H1 (cell line): Measurements from ENCODE around the gene PCDH9. TPM values are rescaled to one million over a fixed set of nuclear protein-coding genes. Genes with fewer than 3 reads are reported as not detected.

Experiments used
- CTCF ChIA-PET: fragments of 300-600 bp; sonication (Branson Sonifier 250); formaldehyde crosslinking; loops from one replicate; lab custom pipeline; 2021; ENCODE audit not compliant: partially characterized antibody; lab: Charles Lee
- POLR2A ChIA-PET: fragments of 300-600 bp; sonication (Branson Sonifier 250); formaldehyde crosslinking; loops from one replicate; lab custom pipeline; 2021; ENCODE audit warnings: inconsistent platforms; ENCODE audit not compliant: partially characterized antibody; lab: Charles Lee
- DNase-seq, 2 experiments: peaks; one replicate each; pipeline versions ENCODE4 v3.0.0 to v3.0.0-alpha.2; 2010 to 2022; ENCODE audit warnings: low spot score in 2 of 2, low read depth in 1 of 2, mixed read lengths in 1 of 2
- FAIRE-seq: peaks from 2 replicates; lab custom pipeline; 2011; peaks lifted over from hg19 to GRCh38; lab: Jason Lieb, UNC
- H2AFZ ChIP-seq: 2 replicates; pipeline ENCODE4 v1.8.1; 2012; ENCODE audit warnings: low read length, inconsistent platforms
- H2AK5ac ChIP-seq: 2 replicates; pipeline ENCODE4 v1.6.1; 2013; ENCODE audit warnings: low read depth, low read length
- H2BK120ac ChIP-seq: replicated peaks from 2 replicates; pipeline ENCODE3; 2013; ENCODE audit warnings: low read depth, low read length, inconsistent platforms
- H2BK12ac ChIP-seq: 2 replicates; pipeline ENCODE4 v1.6.1; 2013; ENCODE audit warnings: low read depth, low read length
- H2BK15ac ChIP-seq: 2 replicates; pipeline ENCODE4 v1.6.1; 2013; ENCODE audit warnings: low read length
- H2BK20ac ChIP-seq: 2 replicates; pipeline ENCODE4 v1.6.1; 2013; ENCODE audit warnings: low read length
- H2BK5ac ChIP-seq: 2 replicates; pipeline ENCODE4 v1.6.1; 2013; ENCODE audit warnings: low read depth, low read length
- H3K14ac ChIP-seq: 2 replicates; pipeline ENCODE4 v1.6.1; 2013; ENCODE audit warnings: inconsistent platforms; ENCODE audit not compliant: insufficient read length
- H3K18ac ChIP-seq: 2 replicates; pipeline ENCODE4 v1.6.1; 2013; ENCODE audit warnings: low read length; ENCODE audit errors: extremely low read depth
- H3K23ac ChIP-seq: 2 replicates; pipeline ENCODE4 v1.6.1; 2013; ENCODE audit warnings: inconsistent platforms; ENCODE audit not compliant: insufficient read length
- H3K23me2 ChIP-seq: 2 replicates; pipeline ENCODE4 v1.6.1; 2013; ENCODE audit warnings: low read depth, low read length
- H3K27ac ChIP-seq: 2 replicates; pipeline ENCODE4 v1.6.1; 2011; ENCODE audit warnings: low read depth, low read length, inconsistent platforms
- H3K27me3 ChIP-seq, 4 experiments: replicated peaks in 1 of 4; 1 replicate in 1 of 4; 2 replicates in 3 of 4; pipeline versions ENCODE4 v1.6.1 to v1.8.1; 2011 to 2013; ENCODE audit warnings: low read length in 3 of 4, mild to moderate bottlenecking in 3 of 4, inconsistent platforms in 2 of 4, mixed read lengths in 2 of 4, moderate library complexity in 1 of 4; ENCODE audit not compliant: control insufficient read depth in 3 of 4, insufficient read depth in 3 of 4; ENCODE audit errors: extremely low read depth in 1 of 4
- H3K36me3 ChIP-seq, 4 experiments: 2 replicates each; pipeline versions ENCODE4 v1.6.1 to v1.8.1; 2011 to 2013; ENCODE audit warnings: mild to moderate bottlenecking in 4 of 4, low read length in 3 of 4, moderate library complexity in 2 of 4, control low read depth in 1 of 4, inconsistent platforms in 1 of 4; ENCODE audit not compliant: insufficient read depth in 4 of 4, control insufficient read depth in 2 of 4
- H3K4ac ChIP-seq: replicated peaks from 2 replicates; pipeline ENCODE3; 2013; ENCODE audit warnings: low read length, low read depth, mixed read lengths, inconsistent platforms; ENCODE audit not compliant: insufficient read length
- H3K4me1 ChIP-seq, 4 experiments: replicated peaks in 1 of 4; 1 replicate in 1 of 4; 2 replicates in 3 of 4; pipeline versions ENCODE4 v1.6.1 to v1.8.1; 2011 to 2013; ENCODE audit warnings: low read length in 3 of 4, inconsistent platforms in 2 of 4, mixed read lengths in 1 of 4; ENCODE audit not compliant: insufficient read depth in 4 of 4, control insufficient read depth in 3 of 4
- H3K4me2 ChIP-seq, 2 experiments: 2 replicates each; pipeline versions ENCODE4 v1.6.1 to v1.8.1; 2011 to 2013; ENCODE audit warnings: low read depth in 2 of 2, low read length in 2 of 2, control low read depth in 1 of 2, inconsistent platforms in 1 of 2, mild to moderate bottlenecking in 1 of 2; ENCODE audit not compliant: insufficient read depth in 1 of 2
- H3K4me3 ChIP-seq, 4 experiments: fragments of 200-600, 300-600 bp in 1 of 4; sonication (generic), shearing (Covaris generic), sonication (Bioruptor Twin) in 1 of 4; 2 replicates each; pipeline versions ENCODE4 v1.5.1 to v1.8.1; 2011 to 2016; ENCODE audit warnings: low read length in 4 of 4, low read depth in 3 of 4, control low read depth in 2 of 4, inconsistent platforms in 2 of 4, mild to moderate bottlenecking in 2 of 4, mixed read lengths in 1 of 4, moderate library complexity in 1 of 4; ENCODE audit not compliant: insufficient read depth in 2 of 4; ENCODE audit errors: extremely low read depth in 1 of 4
- H3K56ac ChIP-seq: replicated peaks from 2 replicates; pipeline ENCODE3; 2013; ENCODE audit warnings: low read depth, mild to moderate bottlenecking, mixed read lengths, low read length, inconsistent platforms; ENCODE audit not compliant: insufficient read length
- H3K79me1 ChIP-seq: 2 replicates; pipeline ENCODE4 v1.6.1; 2013; ENCODE audit warnings: low read depth, low read length, control low read depth
- H3K79me2 ChIP-seq, 2 experiments: 2 replicates each; pipeline versions ENCODE4 v1.6.1 to v1.8.1; 2012 to 2013; ENCODE audit warnings: low read length in 2 of 2, mild to moderate bottlenecking in 2 of 2, inconsistent platforms in 1 of 2; ENCODE audit not compliant: insufficient read depth in 2 of 2, control insufficient read depth in 1 of 2
- H3K9ac ChIP-seq, 4 experiments: replicated peaks in 1 of 4; 1 replicate in 1 of 4; 2 replicates in 3 of 4; pipeline versions ENCODE4 v1.6.1 to v1.8.1; 2011 to 2013; ENCODE audit warnings: low read depth in 3 of 4, low read length in 3 of 4, control low read depth in 2 of 4, mild to moderate bottlenecking in 2 of 4, moderate library complexity in 2 of 4, inconsistent platforms in 1 of 4; ENCODE audit errors: extremely low read depth in 1 of 4
- H3K9me3 ChIP-seq, 2 experiments: 2 replicates each; pipeline versions ENCODE4 v1.6.1 to v1.8.1; 2012 to 2013; ENCODE audit warnings: mild to moderate bottlenecking in 2 of 2, moderate library complexity in 2 of 2, control low read depth in 1 of 2, inconsistent platforms in 1 of 2, low read depth in 1 of 2, low read length in 1 of 2, mixed read lengths in 1 of 2; ENCODE audit not compliant: insufficient read depth in 2 of 2
- H4K20me1 ChIP-seq, 2 experiments: replicated peaks in 1 of 2; 2 replicates each; pipeline versions ENCODE3 to v1.8.1; 2011 to 2013; ENCODE audit warnings: inconsistent platforms in 2 of 2, low read length in 2 of 2, mild to moderate bottlenecking in 1 of 2; ENCODE audit not compliant: insufficient read depth in 2 of 2, control insufficient read depth in 1 of 2
- H4K5ac ChIP-seq: 2 replicates; pipeline ENCODE4 v1.6.1; 2013; ENCODE audit warnings: low read length, low read depth, mixed read lengths, inconsistent platforms; ENCODE audit not compliant: insufficient read length
- H4K8ac ChIP-seq: 2 replicates; pipeline ENCODE4 v1.8.0; 2013; ENCODE audit warnings: mild to moderate bottlenecking, moderate library complexity, low read length, inconsistent platforms; ENCODE audit not compliant: insufficient read depth; ENCODE audit errors: extremely low read depth
- H4K91ac ChIP-seq: replicated peaks from 2 replicates; pipeline ENCODE3; 2013; ENCODE audit warnings: low read length, mixed read lengths, inconsistent platforms; ENCODE audit not compliant: insufficient read length
- CHD1 ChIP-seq: IDR thresholded peaks from 2 replicates; pipeline ENCODE4 v1.6.1; 2012; ENCODE audit warnings: low read depth, low read length, improper control_type of control experiment
- KDM1A ChIP-seq: fragments of 200-600, 300-600 bp; sonication (generic); IDR thresholded peaks from 2 replicates; pipeline ENCODE4 v1.7.1; 2016; ENCODE audit warnings: mild to moderate bottlenecking, low read length, borderline replicate concordance
- POLR2A ChIP-seq, 2 experiments: IDR thresholded peaks; 1 replicate in 1 of 2; 2 replicates in 1 of 2; pipeline ENCODE4 v1.6.1; 2011; ENCODE audit warnings: low read depth in 2 of 2, low read length in 2 of 2, mild to moderate bottlenecking in 2 of 2; ENCODE audit errors: control extremely low read depth in 1 of 2
- RXRA ChIP-seq: IDR thresholded peaks from 2 replicates; pipeline ENCODE4 v1.6.1; 2011; ENCODE audit warnings: low read depth, mild to moderate bottlenecking, low read length, moderate library complexity; ENCODE audit not compliant: insufficient read depth
- SP4 ChIP-seq: IDR thresholded peaks from 2 replicates; pipeline ENCODE4 v1.6.1; 2012; ENCODE audit warnings: low read length, inconsistent platforms
- SRF ChIP-seq: IDR thresholded peaks from 2 replicates; pipeline ENCODE4 v1.6.1; 2011; ENCODE audit warnings: mild to moderate bottlenecking, low read depth, low read length, moderate library complexity
- SUZ12 ChIP-seq: fragments of 200-600 bp; sonication (generic); IDR thresholded peaks from 2 replicates; pipeline ENCODE4 v1.6.1; 2012; ENCODE audit warnings: mild to moderate bottlenecking, inconsistent platforms, low read length, moderate library complexity, mixed read lengths
- WGBS, 2 experiments: shearing (Covaris generic) in 1 of 2; methylation state at CpG; one replicate each; pipeline versions ENCODE4 v1.1.6 to v1.1.7; 2013 to 2015; ENCODE audit warnings: low lambda C conversion rate in 2 of 2, mixed read lengths in 2 of 2, inconsistent platforms in 1 of 2, low coverage in 1 of 2, missing lambda C conversion rate in 1 of 2; ENCODE audit not compliant: insufficient replicate concordance in 2 of 2, insufficient coverage in 1 of 2, insufficient read length in 1 of 2; ENCODE audit errors: extremely low coverage in 1 of 2, missing lambda C conversion rate in 1 of 2; 5-methylcytosine and 5-hydroxymethylcytosine counted together
- polyA plus RNA-seq, 7 experiments: library from polyadenylated mRNA; depleted of rRNA in 3 of 7; stranded (reverse) in 5 of 7; unstranded in 2 of 7; fragments of >200 nt in 5 of 7; fragments of 200-250 nt in 2 of 7; gene quantifications; 1 replicate in 5 of 7; 2 replicates in 1 of 7; 4 replicates in 1 of 7; pipeline versions ENCODE4 v1.2.1 to v1.2.3, GENCODE V29; 2011 to 2013; ENCODE audit warnings: missing spikeins in 2 of 7, mixed read lengths in 2 of 7
- total RNA-seq: library from RNA; stranded (reverse); fragmentation: NEBNext Ultra II Directional; extraction: Animal tissue kit (Norgen Biotek cat#: 25700); gene quantifications from 2 replicates; pipeline ENCODE4 v1.2.1, GENCODE V29; 2021
- TF ChIP-seq, protein P1 (sequence below): IDR thresholded peaks from 2 replicates; pipeline ENCODE4 v1.6.1; 2012; ENCODE audit warnings: inconsistent platforms

The PCDH9 gene
- total and polyA plus RNA-seq, 2 of the 8 experiments (the other 6 are each of a cell fraction or from before 2014, with no cell fraction given), result 0.12 to 0.60 TPM

GRCh38 chr13:66482836-66483235 is 747.3 kb downstream of the PCDH9 start:
- no peaks in the 10 kb centered on the region for H3K4me1 ChIP-seq
- no peak overlapping the region for H3K4me2 ChIP-seq
- no peak for FAIRE-seq
- H2BK15ac ChIP-seq, result no peak overlapping the region
- no peak overlapping the region for H2BK12ac ChIP-seq
- no peak overlapping the region for H3K27ac ChIP-seq
- H3K4me3 ChIP-seq, result no peak overlapping the region
- CTCF ChIA-PET, result interaction anchor here (1.4 kb wide), 2 partner anchors 10 to 13 kb away, joined by 3 to 4 read pairs; no protein-coding TSS in a partner anchor
- TF ChIP-seq KDM1A, result no peak
- TF ChIP-seq, protein P1, sequence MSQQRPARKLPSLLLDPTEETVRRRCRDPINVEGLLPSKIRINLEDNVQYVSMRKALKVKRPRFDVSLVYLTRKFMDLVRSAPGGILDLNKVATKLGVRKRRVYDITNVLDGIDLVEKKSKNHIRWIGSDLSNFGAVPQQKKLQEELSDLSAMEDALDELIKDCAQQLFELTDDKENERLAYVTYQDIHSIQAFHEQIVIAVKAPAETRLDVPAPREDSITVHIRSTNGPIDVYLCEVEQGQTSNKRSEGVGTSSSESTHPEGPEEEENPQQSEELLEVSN, result no peak
- no peak for TF ChIP-seq SUZ12
- TF ChIP-seq SP4, result no peak
- no peak for TF ChIP-seq RXRA
- no peak for TF ChIP-seq SRF
- no peak for TF ChIP-seq CHD1
- no peak for TF ChIP-seq POLR2A (IDR thresholded peaks at IDR 0.05; ENCODE audit: control extremely low read depth in 1 of 2, low read depth in 2 of 2, low read length in 2 of 2)
- no peak overlapping the region for H3K9ac ChIP-seq
- no peaks in the 10 kb centered on the region for H4K20me1 ChIP-seq
- H3K56ac ChIP-seq, result no peak overlapping the region
- no peaks in the 10 kb centered on the region for H3K27me3 ChIP-seq
- no peak for DNase-seq
- H3K79me2 ChIP-seq, result no peaks in the 10 kb centered on the region
- no peak overlapping the region for H3K14ac ChIP-seq
- no peaks in the 10 kb centered on the region for H3K9me3 ChIP-seq
- H3K36me3 ChIP-seq, result no peaks in the 10 kb centered on the region; a peak in 1 of 8 replicates
- H3K23ac ChIP-seq, result no peak overlapping the region
- POLR2A ChIA-PET, result no interaction called here
- no peaks in the 10 kb centered on the region for H3K79me1 ChIP-seq
- WGBS, 2 experiments, result 82% methylated on average over 4 of the region's 4 CpGs; no CpG with 5 or more reads in 1 of the 2 experiments
- H4K8ac ChIP-seq, result no peak overlapping the region
- no peak overlapping the region for H3K4ac ChIP-seq
- H2AFZ ChIP-seq, result no peak overlapping the region
- no peak overlapping the region for H2BK120ac ChIP-seq
- no peak overlapping the region for H2AK5ac ChIP-seq
- no peak overlapping the region for H2BK5ac ChIP-seq
- H4K91ac ChIP-seq, result no peak overlapping the region
- H2BK20ac ChIP-seq, result no peak overlapping the region
- H4K5ac ChIP-seq, result no peak overlapping the region
- H3K18ac ChIP-seq, result no peak overlapping the region
- H3K23me2 ChIP-seq, result no peaks in the 10 kb centered on the region
